NCI-H510A treated with DMSO at 0.1 percent for 48 hours (cell line): ENCODE results near the gene ATRX.
"Not testable (repeated sequence)": the region's sequence is repeated elsewhere in the genome, so short reads cannot be mapped to it uniquely, and the experiment has no call there.

Experiments used
- DNase-seq: peaks from one replicate; lab custom pipeline; 2025; lab: John Stamatoyannopoulos, UW

Gene ATRX

GRCh38 chrX:77740376-77740905 is 45.6 kb downstream of the ATRX start:
- no peak for DNase-seq

- no peak for DNase-seq
Observed at GRCh38 chrX:77733342-77733741, 52.7 kb downstream of the ATRX start.

DNA sequence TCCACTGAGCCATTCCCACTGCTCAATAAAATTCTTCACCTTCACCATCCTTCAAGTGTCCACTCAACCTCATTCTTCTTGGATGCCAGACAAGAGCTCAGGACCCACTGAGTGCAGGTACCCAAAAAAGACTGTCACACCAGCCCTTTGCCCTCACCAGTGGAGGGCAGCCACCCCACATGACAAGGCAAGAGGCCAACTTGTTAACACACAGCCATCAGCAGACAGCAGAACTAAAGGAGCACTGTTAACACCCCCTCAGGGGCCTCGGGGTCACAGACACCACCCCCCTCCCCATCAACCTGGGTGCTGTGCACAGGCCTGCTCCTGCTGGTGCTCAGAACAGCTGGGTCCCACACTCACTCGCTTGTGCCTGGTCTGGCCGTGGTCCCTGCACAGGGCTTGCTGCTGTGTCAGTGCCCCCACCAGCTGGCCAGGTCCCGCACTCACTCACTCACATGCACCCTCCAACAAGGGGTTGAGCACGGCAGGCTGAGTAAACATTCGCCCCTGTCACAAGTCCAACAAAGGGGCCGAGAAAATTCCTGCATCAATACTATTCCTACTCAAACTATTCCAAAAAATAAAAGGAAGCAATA is 54.1 kb downstream of the ATRX start:
- DNase-seq = no peak

DNA sequence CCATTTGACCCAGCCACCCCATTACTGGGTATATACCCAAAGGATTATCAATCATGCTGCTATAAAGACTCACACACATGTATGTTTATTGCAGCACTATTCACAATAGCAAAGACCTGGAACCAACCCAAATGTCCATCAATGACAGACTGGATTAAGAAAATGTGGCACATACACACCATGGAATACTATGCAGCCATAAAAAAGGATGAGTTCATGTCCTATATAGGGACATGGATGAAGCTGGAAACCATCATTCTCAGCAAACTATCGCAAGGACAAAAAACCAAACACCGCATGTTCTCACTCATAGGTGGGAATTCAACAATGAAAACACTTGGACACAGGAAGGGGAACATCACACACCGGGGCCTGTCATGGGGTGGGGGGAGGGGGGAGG is 59.9 kb downstream of the ATRX start:
- not testable (repeated sequence) for DNase-seq

- no peak for DNase-seq
Observed at GRCh38 chrX:77723681-77724080, 62.3 kb downstream of the ATRX start.

DNA sequence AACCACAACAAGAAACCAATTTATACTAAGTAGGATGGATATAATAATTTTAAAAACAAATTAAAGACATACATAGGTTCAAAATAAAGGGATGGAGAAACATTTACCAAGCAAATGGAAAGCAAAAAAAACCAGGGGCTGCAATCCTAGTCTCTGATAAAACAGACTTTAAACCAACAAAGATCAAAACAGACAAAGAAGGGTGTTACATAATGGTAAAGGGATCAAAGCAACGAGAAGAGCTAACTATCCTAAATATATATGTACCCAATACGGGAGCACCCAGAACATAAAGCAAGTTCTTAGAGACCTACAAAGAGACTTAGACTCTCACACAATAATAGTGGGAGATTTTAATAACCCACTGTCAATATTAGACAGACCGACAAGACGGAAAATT is 66.6 kb downstream of the ATRX start:
- DNase-seq = no peak

DNA sequence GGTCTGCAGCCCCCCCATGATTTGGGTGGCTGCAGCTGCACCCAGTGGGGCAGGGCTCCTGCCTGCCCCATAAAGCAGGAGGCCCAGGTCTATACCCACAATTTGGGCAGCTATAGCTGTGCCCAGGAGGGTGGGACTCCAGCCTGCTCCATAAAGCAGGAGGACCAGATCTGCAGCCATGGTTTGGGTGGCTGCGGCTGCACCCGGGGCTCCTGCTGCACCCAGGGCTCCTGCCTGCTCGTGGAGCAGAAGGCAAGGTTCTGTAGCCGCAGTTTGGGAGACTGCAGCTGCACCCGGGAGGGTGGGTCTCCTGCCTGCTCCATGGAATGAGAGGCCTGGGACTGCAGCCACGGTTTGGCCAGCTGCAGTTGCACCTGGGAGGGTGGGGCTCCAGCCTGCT is 81.1 kb downstream of the ATRX start:
- no peak for DNase-seq

- DNase-seq = no peak
Observed at GRCh38 chrX:77698242-77698641, 87.8 kb downstream of the ATRX start.

DNA sequence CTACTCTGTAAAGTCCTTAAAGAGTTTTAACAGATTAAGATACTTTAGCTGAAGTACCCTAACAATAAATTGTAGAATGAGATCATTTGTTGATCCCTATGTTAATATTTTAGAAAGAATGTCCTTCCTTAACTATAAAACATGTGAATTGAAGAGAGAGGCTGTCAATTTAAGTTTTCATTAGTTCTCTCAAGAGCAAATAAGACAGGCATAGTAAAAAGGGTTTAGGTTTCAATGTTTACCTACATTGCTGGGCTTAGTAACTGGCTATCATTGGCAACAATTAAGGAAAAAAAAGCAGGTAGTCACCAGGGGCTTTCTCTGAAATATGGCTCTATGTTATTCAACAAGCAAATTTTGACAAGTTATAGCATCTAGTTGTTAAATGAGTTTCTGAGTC is 91.5 kb downstream of the ATRX start:
- no peak for DNase-seq

- DNase-seq = no peak
Observed at GRCh38 chrX:77693594-77693993, 92.4 kb downstream of the ATRX start.

DNA sequence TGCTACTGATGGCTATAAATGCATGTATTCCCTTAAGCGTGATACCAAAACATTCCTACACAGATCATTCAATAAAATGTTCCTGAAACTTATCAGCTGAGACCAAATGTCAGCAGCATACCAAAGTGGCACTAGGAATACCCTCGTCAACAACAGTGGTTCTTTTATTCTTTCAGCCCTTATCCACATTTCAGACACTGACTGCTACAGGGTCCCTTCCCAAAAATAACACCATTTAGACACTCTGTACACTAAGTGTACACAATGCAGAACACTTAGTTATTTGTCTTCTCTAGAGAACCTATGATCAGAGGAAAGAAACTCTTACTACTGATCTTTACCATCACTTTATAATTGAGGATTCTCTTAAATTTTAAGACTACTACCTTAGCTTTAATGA is 94.1 kb downstream of the ATRX start:
- no peak for DNase-seq

DNA sequence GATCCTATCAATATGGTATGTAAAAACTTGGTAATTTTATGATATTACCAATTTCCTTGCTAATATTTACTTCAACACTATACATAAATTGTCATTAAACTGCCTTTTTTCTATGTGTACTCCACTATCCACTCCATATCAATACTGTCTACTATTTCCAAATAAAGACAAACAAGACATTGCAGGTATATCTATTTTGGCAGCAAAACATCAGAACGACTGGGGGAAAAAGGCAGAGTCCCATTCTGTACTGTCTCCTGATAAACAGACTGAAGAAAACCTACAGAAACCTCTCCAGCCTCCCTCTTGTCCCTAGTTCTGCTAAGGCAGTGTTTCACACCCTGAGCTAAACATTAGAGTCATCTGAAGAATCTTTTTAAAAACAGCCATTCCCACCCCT is 96.6 kb downstream of the ATRX start:
- no peak for DNase-seq

DNA sequence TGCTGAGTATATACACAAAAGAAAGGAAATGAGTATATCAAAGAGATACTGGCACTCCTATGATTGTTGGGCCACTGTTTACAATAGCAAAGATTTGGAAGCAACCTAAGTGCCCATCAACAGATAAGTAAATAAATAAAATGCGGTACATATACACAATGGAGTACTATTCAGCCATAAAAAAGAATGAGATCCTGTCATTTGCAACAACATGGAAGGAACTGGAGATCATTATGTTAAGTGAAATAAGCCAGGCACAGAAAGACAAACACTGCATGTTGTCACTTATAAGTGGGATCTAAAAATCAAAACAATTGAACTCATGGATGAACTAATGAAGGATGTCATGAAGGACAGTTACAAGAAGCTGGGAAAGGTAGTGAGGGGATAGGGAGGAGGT is 100.3 kb downstream of the ATRX start:
- not testable (repeated sequence) for DNase-seq

- no peak for DNase-seq
Observed at GRCh38 chrX:77679144-77679543, 106.9 kb downstream of the ATRX start.

- no peak for DNase-seq
Observed at GRCh38 chrX:77675986-77676385, 110.0 kb downstream of the ATRX start.

DNA sequence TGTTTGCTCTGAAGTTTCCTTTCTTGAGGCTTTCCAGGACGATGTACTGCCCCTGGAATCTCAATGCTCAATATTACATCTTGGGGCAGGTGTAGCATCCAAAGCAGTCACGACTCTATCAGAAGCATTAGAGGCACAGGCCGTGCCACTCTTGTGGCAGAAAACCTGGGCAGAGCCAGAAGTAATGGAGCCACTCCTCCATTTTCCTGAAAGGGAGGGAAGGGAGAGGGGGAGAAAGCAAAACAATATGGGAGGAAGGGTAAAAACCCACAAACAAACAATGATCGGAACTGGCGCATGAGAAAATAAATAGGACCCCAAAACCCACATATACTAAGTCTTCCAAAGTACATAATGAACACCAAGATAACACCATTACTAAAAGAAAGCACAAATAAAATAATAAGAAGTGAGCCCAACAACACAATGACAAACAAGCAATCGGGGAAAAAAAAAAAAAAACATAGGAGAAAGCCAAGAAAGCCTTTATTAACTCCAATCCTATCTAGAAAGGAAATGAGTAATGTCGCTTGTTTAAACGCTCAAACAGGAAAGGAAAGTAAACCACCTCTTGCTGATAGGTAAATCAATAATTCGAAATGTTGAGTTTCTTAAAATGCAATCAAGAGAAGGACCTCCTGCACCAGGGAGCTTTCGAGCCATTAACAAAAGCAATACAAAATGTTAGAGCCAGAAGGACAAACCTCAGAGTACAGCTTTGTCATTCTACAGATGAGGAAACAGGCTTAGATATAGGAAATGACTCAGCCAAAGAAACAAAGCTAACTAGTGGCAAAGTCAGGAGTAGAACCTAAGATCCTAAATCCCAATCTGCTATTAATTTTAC is 117.4 kb downstream of the ATRX start:
- DNase-seq = no peak

GRCh38 chrX:77658886-77659285 is 127.1 kb downstream of the ATRX start:
- no peak for DNase-seq

GRCh38 chrX:77652095-77652494 is 133.9 kb downstream of the ATRX start:
- no peak for DNase-seq

GRCh38 chrX:77640702-77641101 is 145.3 kb downstream of the ATRX start:
- no peak for DNase-seq

- no peak for DNase-seq
Observed at GRCh38 chrX:77639820-77640219, 146.2 kb downstream of the ATRX start.

DNA sequence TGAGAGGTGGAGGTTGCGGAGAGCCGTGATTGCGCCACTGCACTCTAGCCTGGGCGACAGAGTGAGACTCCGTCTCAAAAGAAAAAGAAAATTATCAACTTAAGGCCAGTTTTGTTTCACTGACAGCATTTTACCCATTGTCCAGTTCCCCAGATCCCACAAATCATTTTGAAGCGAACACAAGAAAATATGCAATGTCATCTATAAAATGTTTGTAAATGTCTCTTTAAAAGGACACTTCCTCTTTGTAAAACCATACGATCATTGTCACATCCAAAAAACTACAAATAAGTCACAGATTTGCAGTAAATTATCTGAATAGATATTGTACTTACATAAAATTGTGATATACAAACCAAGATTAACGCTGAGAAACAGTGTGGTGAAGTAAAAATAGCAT is 147.6 kb downstream of the ATRX start:
- no peak for DNase-seq

DNA sequence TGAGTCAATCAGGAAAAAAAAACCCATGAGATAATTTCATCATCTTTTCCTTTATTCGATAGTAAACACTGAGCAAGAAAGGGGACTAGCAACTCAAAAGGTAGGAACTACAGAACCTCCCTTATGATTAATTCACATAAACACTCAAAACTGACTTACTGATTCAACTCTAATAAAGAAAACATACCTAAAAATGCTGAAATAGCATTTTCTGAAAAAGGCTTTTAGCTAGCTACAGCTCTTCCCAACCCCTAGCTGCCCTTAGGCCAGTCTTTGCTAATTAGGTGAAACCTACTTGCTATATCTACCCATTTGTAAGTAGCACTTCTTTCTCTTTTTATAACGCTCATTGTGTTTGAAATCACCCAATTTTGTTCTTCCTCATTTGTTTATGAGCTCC is 150.6 kb downstream of the ATRX start:
- no peak for DNase-seq

DNA sequence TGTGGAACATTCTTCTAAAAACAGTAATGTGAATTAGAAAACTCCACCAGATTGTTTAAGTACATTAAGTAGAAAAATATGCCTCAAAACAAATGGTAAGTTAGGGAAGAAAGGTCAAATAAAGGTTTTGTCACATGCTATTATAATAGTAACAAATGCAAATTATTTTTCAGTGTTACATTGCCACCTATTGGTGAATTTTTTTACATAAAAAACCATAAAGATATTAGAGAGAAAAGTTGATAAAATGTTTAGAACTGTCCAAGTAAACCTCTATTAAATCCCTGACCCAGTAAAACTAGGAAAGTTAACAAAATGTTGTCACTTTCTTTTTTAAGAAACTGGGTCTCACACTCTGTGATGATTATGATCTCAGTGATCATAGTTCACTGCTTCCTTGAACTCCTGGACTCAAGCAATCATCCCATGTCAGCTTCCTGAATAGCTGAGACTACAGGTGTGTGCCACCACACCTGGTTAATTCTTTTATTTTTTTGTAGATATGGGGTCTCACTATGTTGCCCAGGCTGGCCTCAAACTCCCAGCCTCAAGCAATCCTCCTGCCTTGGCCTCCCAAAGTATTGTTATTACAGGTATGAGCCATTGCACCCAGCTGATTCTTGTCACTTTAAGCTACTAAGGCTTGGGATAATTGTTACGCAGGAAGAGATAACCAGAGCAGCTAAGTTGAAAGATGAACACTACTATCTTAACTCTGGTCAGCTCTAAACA is 157.6 kb downstream of the ATRX start:
- DNase-seq = no peak
